ENCODE results near the gene TSHZ3.

The TSHZ3 gene

GRCh38 chr19:31312009-31312676 is 37.1 kb downstream of the TSHZ3 start:
- no peak for DNase-seq (ENCODE audit: low spot score)

- no peak for DNase-seq (ENCODE audit: low spot score)
Measured at GRCh38 chr19:31310432-31311133, 38.7 kb downstream of the TSHZ3 start.

GRCh38 chr19:31308781-31309180 is 40.5 kb downstream of the TSHZ3 start:
- no peak for DNase-seq (ENCODE audit: low spot score)

- no peak for DNase-seq (ENCODE audit: low spot score)
Measured at GRCh38 chr19:31307071-31307669, 42.1 kb downstream of the TSHZ3 start.

GRCh38 chr19:31306006-31306753 is 43.1 kb downstream of the TSHZ3 start:
- no peak for DNase-seq (ENCODE audit: low spot score)

GRCh38 chr19:31304831-31305312 is 44.4 kb downstream of the TSHZ3 start:
- DNase-seq (ENCODE audit: low spot score), result no peak

GRCh38 chr19:31303262-31303815 is 45.9 kb downstream of the TSHZ3 start:
- no peak for DNase-seq (ENCODE audit: low spot score)

- DNase-seq (ENCODE audit: low spot score), result no peak
Measured at GRCh38 chr19:31301306-31301980, 47.8 kb downstream of the TSHZ3 start.

- no peak for DNase-seq (ENCODE audit: low spot score)
Measured at GRCh38 chr19:31300422-31300821, 48.8 kb downstream of the TSHZ3 start.

- no peak for DNase-seq (ENCODE audit: low spot score)
Measured at GRCh38 chr19:31299665-31300064, 49.6 kb downstream of the TSHZ3 start.

- DNase-seq (ENCODE audit: low spot score), result no peak
Measured at GRCh38 chr19:31297991-31298390, 51.2 kb downstream of the TSHZ3 start.

GRCh38 chr19:31296741-31297390 is 52.4 kb downstream of the TSHZ3 start:
- no peak for DNase-seq (ENCODE audit: low spot score)

GRCh38 chr19:31294189-31294588 is 55.0 kb downstream of the TSHZ3 start:
- no peak for DNase-seq (ENCODE audit: low spot score)

GRCh38 chr19:31292639-31293185 is 56.5 kb downstream of the TSHZ3 start:
- no peak for DNase-seq (ENCODE audit: low spot score)

- DNase-seq (ENCODE audit: low spot score), result no peak
Measured at GRCh38 chr19:31290931-31291590, 58.2 kb downstream of the TSHZ3 start.

- no peak for DNase-seq (ENCODE audit: low spot score)
Measured at GRCh38 chr19:31289976-31290375, 59.3 kb downstream of the TSHZ3 start.

GRCh38 chr19:31289381-31289880 is 59.8 kb downstream of the TSHZ3 start:
- no peak for DNase-seq (ENCODE audit: low spot score)

- no peak for DNase-seq (ENCODE audit: low spot score)
Measured at GRCh38 chr19:31286491-31286890, 62.7 kb downstream of the TSHZ3 start.

- no peak for DNase-seq (ENCODE audit: low spot score)
Measured at GRCh38 chr19:31285744-31286143, 63.5 kb downstream of the TSHZ3 start.

GRCh38 chr19:31284621-31285020 is 64.6 kb downstream of the TSHZ3 start:
- no peak for DNase-seq (ENCODE audit: low spot score)
